ENCODE results near the gene WDR27. TPM values are rescaled to one million over a fixed set of nuclear protein-coding genes. Genes with fewer than 3 reads are reported as not detected.

The WDR27 gene
- polyA plus RNA-seq, 1 donor = 73.8 TPM

DNA sequence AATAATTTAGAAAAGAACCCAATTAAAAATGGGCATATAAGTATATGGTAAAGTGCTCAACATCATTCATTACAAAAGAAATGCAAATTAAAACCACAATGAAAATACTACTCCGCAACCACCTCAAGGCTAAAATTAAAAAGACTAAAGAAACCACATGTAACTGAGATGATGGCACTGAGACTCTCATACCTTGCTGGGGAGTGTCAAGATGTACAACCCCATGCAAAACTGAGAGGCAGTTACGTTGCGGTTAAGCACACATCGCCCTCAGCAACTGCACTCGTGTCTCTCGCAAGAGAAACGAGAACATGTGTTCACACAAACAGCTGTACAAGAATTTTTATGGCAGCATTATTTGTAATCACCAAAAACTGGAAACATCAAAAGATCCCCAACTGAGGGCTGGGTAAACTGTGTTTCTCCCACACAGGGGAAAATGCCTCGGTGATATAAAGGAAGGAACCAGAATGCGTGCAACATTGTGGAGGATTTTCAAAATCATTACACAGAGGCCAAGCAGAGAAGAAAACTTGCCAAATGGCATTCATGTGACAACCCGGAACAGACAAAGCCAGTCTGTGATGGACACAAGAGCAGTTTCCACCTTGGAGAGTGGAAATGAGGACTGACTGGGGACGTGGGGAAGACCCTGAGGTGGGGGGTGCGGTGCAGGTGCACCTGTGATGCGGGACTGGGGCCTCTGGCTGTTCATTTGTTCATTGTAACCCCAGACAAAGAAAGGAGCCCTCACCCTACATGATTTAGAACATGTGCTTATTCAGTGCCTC is 144.9 kb downstream of the WDR27 start:
- 100% methylated on average over 4 of the region's 13 CpGs for WGBS (ENCODE audit: insufficient coverage, low lambda C conversion rate)
- H3K4me1 ChIP-seq (ENCODE audit: control insufficient read depth, insufficient read depth, low read length) = no peaks in the 10 kb centered on the region
- peaks cover 2% of the 10 kb centered on the region for H3K36me3 ChIP-seq (ENCODE audit: control insufficient read depth, insufficient read depth, low read length)
- peaks cover 4% of the 10 kb centered on the region for H3K9me3 ChIP-seq (ENCODE audit: control insufficient read depth, low read depth, low read length)
- no peaks in the 10 kb centered on the region for H3K27me3 ChIP-seq (ENCODE audit: control insufficient read depth, insufficient read depth, low read length)
- H3K27ac ChIP-seq (ENCODE audit: low read length) = no peak overlapping the region
- no peak for DNase-seq
- no peak overlapping the region for H3K4me3 ChIP-seq (ENCODE audit: low read length)

DNA sequence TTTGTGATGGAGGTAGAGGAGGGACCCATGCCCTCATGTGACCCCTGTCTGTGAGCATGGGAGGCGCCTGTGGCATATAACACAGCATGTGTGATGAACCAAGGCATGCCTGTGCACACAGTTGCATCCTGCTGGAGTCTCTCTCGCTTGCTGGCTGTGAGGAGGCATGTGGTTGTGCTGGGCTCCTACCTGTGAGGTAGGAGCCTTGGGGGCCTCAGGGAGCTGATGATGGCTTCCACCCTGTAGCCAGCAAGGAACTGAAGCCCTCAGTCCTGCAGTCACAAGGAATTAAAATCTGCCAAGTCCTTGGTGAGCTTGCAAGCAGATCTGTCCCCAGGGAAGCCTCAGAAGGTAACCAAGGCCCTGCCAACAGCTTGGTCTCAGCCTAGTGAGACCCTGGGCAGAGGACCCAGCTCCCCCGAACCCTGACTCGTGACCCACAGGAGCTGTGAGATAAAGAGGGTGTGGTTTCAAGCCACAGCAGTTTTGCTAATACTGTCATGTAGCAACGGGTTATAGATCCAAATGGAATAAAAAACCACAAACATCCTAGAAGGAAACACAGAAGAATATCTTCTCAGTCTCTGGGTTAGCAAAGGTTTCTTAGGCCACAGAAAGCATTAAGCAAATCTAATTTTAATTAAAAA is 145.7 kb downstream of the WDR27 start:
- DNase-seq = no peak
- H3K36me3 ChIP-seq (ENCODE audit: control insufficient read depth, insufficient read depth, low read length) = peaks cover 2% of the 10 kb centered on the region
- peaks cover 2% of the 10 kb centered on the region for H3K9me3 ChIP-seq (ENCODE audit: control insufficient read depth, low read depth, low read length)
- WGBS (ENCODE audit: insufficient coverage, low lambda C conversion rate) = 63% methylated on average over 1 of the region's 5 CpGs
- no peaks in the 10 kb centered on the region for H3K4me1 ChIP-seq (ENCODE audit: control insufficient read depth, insufficient read depth, low read length)
- H3K27me3 ChIP-seq (ENCODE audit: control insufficient read depth, insufficient read depth, low read length) = no peaks in the 10 kb centered on the region
- no peak overlapping the region for H3K4me3 ChIP-seq (ENCODE audit: low read length)
- no peak overlapping the region for H3K27ac ChIP-seq (ENCODE audit: low read length)

DNA sequence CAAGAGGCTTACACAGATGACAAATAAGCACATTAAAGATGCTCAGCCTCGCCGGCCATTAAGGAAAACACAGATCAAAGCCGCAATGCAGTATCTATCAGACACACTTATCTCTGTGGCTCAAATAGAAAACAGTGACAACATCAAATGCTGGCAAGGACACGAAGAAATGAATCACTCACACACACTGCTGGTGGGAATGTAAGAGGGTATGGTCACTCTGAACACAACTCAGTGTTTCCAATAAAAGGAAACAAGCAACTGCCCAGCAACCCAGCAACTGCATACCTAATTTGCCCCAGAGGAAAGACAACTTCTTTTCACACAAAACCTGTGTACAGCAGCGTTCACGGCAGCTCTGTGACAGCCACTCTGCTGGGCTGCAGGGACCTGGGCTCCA is 155.8 kb downstream of the WDR27 start:
- H3K36me3 ChIP-seq (ENCODE audit: control insufficient read depth, insufficient read depth, low read length) = no peaks in the 10 kb centered on the region
- DNase-seq = no peak
- H3K27me3 ChIP-seq (ENCODE audit: control insufficient read depth, insufficient read depth, low read length) = no peaks in the 10 kb centered on the region
- WGBS (ENCODE audit: insufficient coverage, low lambda C conversion rate) = no CpG with 5 or more reads among the region's 6 CpGs
- H3K4me1 ChIP-seq (ENCODE audit: control insufficient read depth, insufficient read depth, low read length) = no peaks in the 10 kb centered on the region
- H3K9me3 ChIP-seq (ENCODE audit: control insufficient read depth, low read depth, low read length) = no peaks in the 10 kb centered on the region
- no peak overlapping the region for H3K4me3 ChIP-seq (ENCODE audit: low read length)
- H3K27ac ChIP-seq (ENCODE audit: low read length) = no peak overlapping the region

DNA sequence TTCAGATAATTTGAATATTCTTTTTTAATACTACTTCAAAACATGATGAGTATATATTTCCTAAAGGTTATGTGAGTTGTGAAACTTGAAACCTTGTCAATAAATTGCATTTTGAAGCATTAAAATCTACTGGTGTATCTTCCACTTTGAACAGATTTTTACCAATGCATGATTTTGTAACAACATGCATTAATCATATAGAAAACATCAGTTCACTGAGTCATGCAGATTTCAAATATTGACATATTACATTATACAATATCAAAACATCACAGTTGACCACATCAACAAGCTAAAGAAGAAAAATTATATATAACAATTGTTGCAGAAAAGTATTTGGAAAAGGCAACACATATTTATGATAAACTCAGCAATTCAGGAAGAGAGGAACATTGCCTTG is 158.1 kb downstream of the WDR27 start:
- Histone ChIP-seq H3K27ac (ENCODE audit: low read length) (no peak overlapping the region), H3K4me1 (ENCODE audit: control insufficient read depth, insufficient read depth, low read length) (no peaks in the 10 kb centered on the region)

DNA sequence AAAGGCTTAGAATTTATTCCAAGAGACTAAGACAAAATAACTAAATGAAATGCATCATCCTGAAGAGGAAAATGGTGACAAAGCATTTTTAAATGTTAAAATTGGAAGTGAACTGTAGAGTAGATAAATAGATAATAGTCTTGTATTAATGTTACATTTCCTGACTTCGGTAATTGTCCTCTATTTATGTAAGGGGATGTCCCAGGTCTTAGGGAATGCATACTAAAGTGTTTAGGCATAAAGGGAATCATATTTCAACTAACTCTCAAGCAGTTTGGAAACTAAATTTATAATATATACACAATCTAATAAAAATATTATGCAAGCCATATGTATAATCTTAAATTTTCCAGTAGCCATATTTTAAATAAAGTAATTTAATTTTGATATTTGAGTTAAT is 159.3 kb downstream of the WDR27 start:
- 100% methylated on average over 1 of the region's 1 CpG for WGBS (ENCODE audit: insufficient coverage, low lambda C conversion rate)
- no peaks in the 10 kb centered on the region for H3K4me1 ChIP-seq (ENCODE audit: control insufficient read depth, insufficient read depth, low read length)
- no peak overlapping the region for H3K27ac ChIP-seq (ENCODE audit: low read length)
- H3K36me3 ChIP-seq (ENCODE audit: control insufficient read depth, insufficient read depth, low read length) = no peaks in the 10 kb centered on the region
- no peaks in the 10 kb centered on the region for H3K27me3 ChIP-seq (ENCODE audit: control insufficient read depth, insufficient read depth, low read length)
- no peak overlapping the region for H3K4me3 ChIP-seq (ENCODE audit: low read length)
- no peak for DNase-seq
- no peaks in the 10 kb centered on the region for H3K9me3 ChIP-seq (ENCODE audit: control insufficient read depth, low read depth, low read length)

More for the DNA sequence above, 158.1 kb downstream of the WDR27 start:
- Histone ChIP-seq H3K9me3 (ENCODE audit: control insufficient read depth, low read depth, low read length) (no peaks in the 10 kb centered on the region), H3K36me3 (ENCODE audit: control insufficient read depth, insufficient read depth, low read length) (no peaks in the 10 kb centered on the region), H3K27me3 (ENCODE audit: control insufficient read depth, insufficient read depth, low read length) (no peaks in the 10 kb centered on the region), H3K4me3 (ENCODE audit: low read length) (no peak overlapping the region)
- no peak for DNase-seq

DNA sequence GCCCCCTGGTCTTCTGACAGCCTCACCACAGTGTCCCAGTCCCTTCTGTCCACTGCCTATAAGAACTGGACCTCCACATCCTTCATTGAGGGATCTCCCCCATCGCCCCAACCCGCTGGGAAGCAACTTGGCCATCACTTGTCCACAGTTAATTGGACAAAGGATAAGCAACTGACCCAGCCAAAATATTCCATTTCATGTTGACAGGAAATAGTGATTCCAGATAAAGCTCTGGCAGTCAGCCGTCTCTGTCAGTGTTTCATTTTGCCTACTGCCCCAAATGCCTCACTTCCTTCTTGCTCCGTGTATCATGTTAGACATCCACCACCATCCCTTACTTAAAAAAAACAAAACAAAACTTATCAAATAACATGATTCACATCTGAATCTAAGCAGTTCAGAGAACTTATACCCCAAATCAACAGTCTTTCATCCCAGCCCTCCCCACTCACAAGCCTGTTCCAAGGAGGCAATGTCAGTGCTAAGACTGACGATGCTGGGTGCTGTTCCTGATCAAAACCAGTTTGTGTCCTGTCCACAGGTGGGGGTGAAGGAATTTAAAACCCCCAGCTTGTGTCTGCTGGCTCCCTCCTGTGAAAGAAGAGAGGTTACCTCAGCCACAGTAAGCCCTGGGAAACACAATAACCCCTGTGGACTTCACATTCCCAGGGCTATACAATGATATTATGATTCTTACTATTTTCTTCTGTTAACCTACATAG is 162.5 kb downstream of the WDR27 start:
- WGBS (ENCODE audit: insufficient coverage, low lambda C conversion rate) = no CpG with 5 or more reads among the region's 5 CpGs
- no peak for DNase-seq
- no peaks in the 10 kb centered on the region for H3K36me3 ChIP-seq (ENCODE audit: control insufficient read depth, insufficient read depth, low read length)

DNA sequence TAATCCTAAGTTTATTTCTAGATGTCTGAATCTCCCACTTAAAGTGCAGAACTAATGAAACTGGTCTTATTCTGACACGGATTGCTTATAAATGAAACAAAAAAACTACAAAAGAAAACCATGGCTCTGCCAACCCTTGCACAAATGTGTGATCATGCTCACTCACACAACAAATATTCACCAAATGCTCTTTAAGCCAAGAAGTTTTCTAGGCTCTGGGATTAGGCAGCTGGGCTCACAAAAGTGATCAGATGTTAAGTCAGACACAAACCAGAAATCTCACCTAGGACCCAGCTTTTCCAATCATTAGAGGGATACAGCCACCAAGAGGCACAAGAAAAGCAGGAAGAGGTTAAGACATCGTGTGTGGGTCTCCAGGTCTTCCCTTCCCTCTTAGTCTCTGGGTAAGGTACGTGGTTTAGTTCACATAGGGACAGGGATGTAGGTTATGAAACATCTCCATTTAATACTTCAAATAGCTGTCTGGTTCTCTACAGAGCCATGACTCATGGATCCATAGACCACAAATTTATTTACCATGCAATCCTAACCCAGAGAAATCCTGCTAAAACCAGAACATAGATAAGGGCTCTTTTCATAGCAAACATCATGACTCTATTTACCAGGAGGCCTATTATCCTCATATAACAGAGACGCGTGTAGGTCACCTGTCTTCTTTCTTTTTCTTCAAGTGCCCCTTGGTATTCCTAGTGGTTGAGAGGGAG is 165.2 kb downstream of the WDR27 start:
- H3K27ac ChIP-seq (ENCODE audit: low read length) = no peak overlapping the region
- WGBS (ENCODE audit: insufficient coverage, low lambda C conversion rate) = 80% methylated on average over 1 of the region's 5 CpGs
- DNase-seq = no peak
- no peaks in the 10 kb centered on the region for H3K4me1 ChIP-seq (ENCODE audit: control insufficient read depth, insufficient read depth, low read length)
- H3K36me3 ChIP-seq (ENCODE audit: control insufficient read depth, insufficient read depth, low read length) = no peaks in the 10 kb centered on the region
- no peaks in the 10 kb centered on the region for H3K27me3 ChIP-seq (ENCODE audit: control insufficient read depth, insufficient read depth, low read length)
- no peak overlapping the region for H3K4me3 ChIP-seq (ENCODE audit: low read length)
- H3K9me3 ChIP-seq (ENCODE audit: control insufficient read depth, low read depth, low read length) = no peaks in the 10 kb centered on the region

More for the DNA sequence above, 162.5 kb downstream of the WDR27 start:
- no peak overlapping the region for H3K27ac ChIP-seq (ENCODE audit: low read length)
- no peaks in the 10 kb centered on the region for H3K9me3 ChIP-seq (ENCODE audit: control insufficient read depth, low read depth, low read length)
- H3K4me1 ChIP-seq (ENCODE audit: control insufficient read depth, insufficient read depth, low read length) = no peaks in the 10 kb centered on the region
- H3K4me3 ChIP-seq (ENCODE audit: low read length) = no peak overlapping the region
- H3K27me3 ChIP-seq (ENCODE audit: control insufficient read depth, insufficient read depth, low read length) = no peaks in the 10 kb centered on the region

DNA sequence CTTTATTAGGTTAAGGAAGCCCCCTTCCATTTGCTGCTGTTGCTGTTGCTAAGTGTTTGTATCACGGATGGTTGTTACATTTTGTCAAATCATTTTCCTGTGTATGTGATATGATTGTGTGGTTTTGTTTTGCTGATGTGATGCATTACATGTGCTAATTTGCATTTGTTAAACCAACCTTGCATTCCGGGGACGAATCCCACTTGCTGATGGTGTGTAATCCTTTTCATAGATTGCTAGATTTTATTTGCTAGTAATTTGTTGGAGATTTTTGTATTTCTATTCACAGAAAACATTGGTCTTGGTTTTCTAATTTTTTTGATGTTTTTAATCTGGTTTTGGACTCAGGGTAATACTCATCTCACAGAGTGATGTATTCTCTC is 167.8 kb downstream of the WDR27 start:
- no CpG with 5 or more reads among the region's 3 CpGs for WGBS (ENCODE audit: insufficient coverage, low lambda C conversion rate)
- DNase-seq = no peak

DNA sequence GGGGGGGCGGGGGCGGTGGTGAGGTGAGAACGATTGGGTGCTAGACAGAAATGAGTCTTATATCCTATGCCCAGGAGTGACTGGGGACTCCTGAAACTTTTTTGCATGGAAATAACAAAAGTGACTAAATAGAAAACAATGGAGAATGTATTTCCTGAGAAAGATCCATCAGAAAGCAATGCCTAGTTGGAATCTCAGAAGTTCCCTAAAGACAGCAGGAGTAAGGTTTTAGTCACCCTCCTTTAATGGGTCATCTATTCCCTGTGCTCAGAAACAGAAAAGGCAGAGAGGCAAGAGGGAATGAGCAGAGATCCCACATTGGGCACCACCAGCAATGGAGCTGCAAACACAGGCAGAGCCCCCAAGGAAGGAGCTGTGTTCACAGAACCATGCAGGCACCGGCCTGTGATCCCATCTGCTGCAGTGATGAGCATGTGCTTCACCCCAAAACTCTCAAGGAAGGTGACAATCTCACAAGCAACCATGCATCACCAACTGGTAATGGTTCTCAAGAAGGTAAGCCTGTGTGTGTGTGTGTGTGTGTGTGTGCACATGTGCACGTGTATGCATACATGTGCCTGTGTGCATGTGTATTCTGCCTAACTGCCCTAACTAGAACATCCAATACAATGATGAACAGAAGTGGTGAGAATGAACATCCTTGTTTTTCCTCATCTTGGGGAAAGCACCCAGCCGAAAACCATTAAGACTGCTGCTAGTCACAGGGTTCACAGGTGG is 168.4 kb downstream of the WDR27 start:
- WGBS (ENCODE audit: insufficient coverage, low lambda C conversion rate) = no CpG with 5 or more reads among the region's 6 CpGs
- H3K36me3 ChIP-seq (ENCODE audit: control insufficient read depth, insufficient read depth, low read length) = no peaks in the 10 kb centered on the region
- no peaks in the 10 kb centered on the region for H3K27me3 ChIP-seq (ENCODE audit: control insufficient read depth, insufficient read depth, low read length)
- DNase-seq = no peak
- no peak overlapping the region for H3K27ac ChIP-seq (ENCODE audit: low read length)
- no peaks in the 10 kb centered on the region for H3K4me1 ChIP-seq (ENCODE audit: control insufficient read depth, insufficient read depth, low read length)
- no peak overlapping the region for H3K4me3 ChIP-seq (ENCODE audit: low read length)
- no peaks in the 10 kb centered on the region for H3K9me3 ChIP-seq (ENCODE audit: control insufficient read depth, low read depth, low read length)

More for the DNA sequence above, 167.8 kb downstream of the WDR27 start:
- Histone ChIP-seq H3K4me1 (ENCODE audit: control insufficient read depth, insufficient read depth, low read length) (no peaks in the 10 kb centered on the region), H3K27ac (ENCODE audit: low read length) (no peak overlapping the region), H3K36me3 (ENCODE audit: control insufficient read depth, insufficient read depth, low read length) (no peaks in the 10 kb centered on the region), H3K9me3 (ENCODE audit: control insufficient read depth, low read depth, low read length) (no peaks in the 10 kb centered on the region), H3K4me3 (ENCODE audit: low read length) (no peak overlapping the region), H3K27me3 (ENCODE audit: control insufficient read depth, insufficient read depth, low read length) (no peaks in the 10 kb centered on the region)

DNA sequence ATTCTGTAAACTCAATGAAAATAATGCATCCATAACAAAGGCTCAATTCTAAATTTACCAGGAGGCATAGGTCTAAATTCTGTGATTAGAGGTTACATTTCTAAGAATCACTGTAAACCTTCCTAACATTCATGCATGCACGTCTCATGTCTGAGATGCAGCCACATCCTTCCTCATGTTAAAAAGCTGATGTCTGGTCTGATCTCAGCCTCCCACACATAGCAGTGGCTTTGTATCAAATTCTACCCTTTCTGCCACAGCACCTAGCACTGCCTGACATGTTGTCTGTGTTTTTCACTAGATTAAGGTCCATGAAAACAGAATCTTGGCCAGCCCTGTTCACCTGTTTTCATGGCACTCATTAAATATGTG is 171.1 kb downstream of the WDR27 start:
- DNase-seq = no peak
- H3K9me3 ChIP-seq (ENCODE audit: control insufficient read depth, low read depth, low read length) = no peaks in the 10 kb centered on the region
- H3K4me3 ChIP-seq (ENCODE audit: low read length) = no peak overlapping the region
- H3K27me3 ChIP-seq (ENCODE audit: control insufficient read depth, insufficient read depth, low read length) = no peaks in the 10 kb centered on the region
- H3K36me3 ChIP-seq (ENCODE audit: control insufficient read depth, insufficient read depth, low read length) = no peaks in the 10 kb centered on the region
- WGBS (ENCODE audit: insufficient coverage, low lambda C conversion rate) = no CpG with 5 or more reads among the region's 1 CpG
- no peaks in the 10 kb centered on the region for H3K4me1 ChIP-seq (ENCODE audit: control insufficient read depth, insufficient read depth, low read length)
- no peak overlapping the region for H3K27ac ChIP-seq (ENCODE audit: low read length)

All from large intestine (tissue), 3 donors.